ENCODE data around the gene TSPAN7.

TSPAN7 gene

DNA sequence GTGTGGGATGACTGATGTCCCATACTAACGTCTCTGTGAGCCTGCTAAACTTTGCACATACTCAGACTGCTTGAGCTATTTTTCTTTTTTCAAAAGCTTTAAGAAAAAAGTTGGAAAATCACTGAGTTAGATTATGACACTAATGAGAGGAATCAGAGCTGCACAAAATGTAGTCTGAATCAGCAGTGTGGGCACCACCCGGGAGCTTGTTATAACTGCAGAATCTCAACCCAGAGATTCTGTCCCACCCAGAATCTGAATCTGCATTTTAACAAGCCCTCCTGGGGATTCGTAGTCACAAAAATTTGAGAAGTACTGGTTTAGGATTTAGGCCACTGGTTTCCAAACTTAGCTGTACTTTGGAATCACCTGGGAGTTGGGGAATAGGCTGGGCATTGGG, 137.8 kb downstream of the TSPAN7 start:
- Histone ChIP-seq H3K4me3 (ENCODE audit: insufficient read depth, low read depth, low read length, poor library complexity, severe bottlenecking) (no peak overlapping the region), H3K9me3 (ENCODE audit: control insufficient read depth, low read length) (no peaks in the 10 kb centered on the region), H3K36me3 (ENCODE audit: control insufficient read depth, insufficient read depth, low read length) (no peaks in the 10 kb centered on the region), H3K27ac (ENCODE audit: insufficient read depth, low read length, poor library complexity, severe bottlenecking) (no peak overlapping the region), H3K27me3 (replicated peaks; ENCODE audit: control insufficient read depth, insufficient read depth, low read length, poor library complexity, severe bottlenecking) (no peaks in the 10 kb centered on the region), H3K4me1 (ENCODE audit: control insufficient read depth, insufficient read depth, low read length, poor library complexity, severe bottlenecking) (no peaks in the 10 kb centered on the region)
- DNase-seq: no peak

DNA sequence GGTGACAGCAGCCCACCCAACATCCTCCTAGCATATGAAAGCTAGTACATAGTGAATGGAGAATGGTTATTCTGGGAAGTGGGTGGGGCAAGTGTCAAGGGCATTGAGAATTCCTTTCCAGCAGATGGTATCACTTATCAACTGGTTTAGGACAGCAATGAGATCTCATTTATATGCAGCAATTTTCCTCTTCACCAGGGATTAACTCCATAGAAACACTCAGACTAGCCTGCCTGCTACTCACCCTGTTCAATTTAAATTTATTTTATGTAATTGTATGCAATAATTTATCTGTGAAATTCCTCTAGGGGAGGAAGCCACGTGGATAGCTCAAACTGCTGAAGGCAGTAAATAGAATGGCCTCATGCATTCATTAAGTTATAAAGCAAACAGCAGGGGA, 138.4 kb downstream of the TSPAN7 start:
- Histone ChIP-seq H3K27ac (ENCODE audit: insufficient read depth, low read length, poor library complexity, severe bottlenecking) (no peak overlapping the region), H3K27me3 (replicated peaks; ENCODE audit: control insufficient read depth, insufficient read depth, low read length, poor library complexity, severe bottlenecking) (no peaks in the 10 kb centered on the region), H3K4me1 (ENCODE audit: control insufficient read depth, insufficient read depth, low read length, poor library complexity, severe bottlenecking) (no peaks in the 10 kb centered on the region), H3K36me3 (ENCODE audit: control insufficient read depth, insufficient read depth, low read length) (no peaks in the 10 kb centered on the region), H3K9me3 (ENCODE audit: control insufficient read depth, low read length) (no peaks in the 10 kb centered on the region), H3K4me3 (ENCODE audit: insufficient read depth, low read depth, low read length, poor library complexity, severe bottlenecking) (no peak overlapping the region)
- no peak for DNase-seq

GRCh38 chrX:38701073-38701472, 139.7 kb downstream of the TSPAN7 start:
- Histone ChIP-seq H3K4me1 (ENCODE audit: control insufficient read depth, insufficient read depth, low read length, poor library complexity, severe bottlenecking) (no peaks in the 10 kb centered on the region), H3K27ac (ENCODE audit: insufficient read depth, low read length, poor library complexity, severe bottlenecking) (no peak overlapping the region), H3K9me3 (ENCODE audit: control insufficient read depth, low read length) (no peaks in the 10 kb centered on the region), H3K36me3 (ENCODE audit: control insufficient read depth, insufficient read depth, low read length) (no peaks in the 10 kb centered on the region), H3K27me3 (replicated peaks; ENCODE audit: control insufficient read depth, insufficient read depth, low read length, poor library complexity, severe bottlenecking) (no peaks in the 10 kb centered on the region), H3K4me3 (ENCODE audit: insufficient read depth, low read depth, low read length, poor library complexity, severe bottlenecking) (no peak overlapping the region)
- DNase-seq: no peak

DNA sequence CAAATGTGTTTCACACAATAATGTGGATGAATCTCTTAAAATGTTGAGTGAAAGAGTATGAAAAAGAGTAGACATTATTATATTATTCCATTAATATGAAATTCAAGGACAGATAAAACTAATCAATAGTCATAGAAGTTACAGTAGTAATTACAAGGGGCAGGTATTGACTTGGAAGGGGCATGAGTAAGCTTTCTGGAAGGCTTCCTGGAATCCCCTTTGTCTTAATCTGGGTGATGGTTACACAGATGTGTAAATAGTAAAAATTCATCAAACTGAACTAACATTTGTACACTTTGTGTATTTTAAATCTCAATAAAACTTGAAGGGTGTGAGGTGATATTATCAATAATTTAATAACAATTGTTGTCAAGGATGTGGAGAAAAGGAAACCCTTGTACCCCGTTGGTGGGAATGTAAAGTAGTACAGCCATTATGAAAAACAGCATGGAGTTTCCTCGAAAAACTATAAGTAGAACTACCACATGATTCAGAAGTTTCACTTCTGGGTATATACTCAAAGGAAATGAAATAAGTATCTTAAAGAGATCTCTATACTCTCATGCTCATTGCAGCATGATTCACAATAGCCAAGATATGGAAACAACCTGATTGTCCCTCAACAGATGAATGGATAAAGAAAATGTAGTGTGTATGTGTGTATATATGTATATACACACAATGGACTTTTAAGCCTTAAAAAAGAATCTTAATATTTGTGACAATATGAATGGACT, 143.0 kb downstream of the TSPAN7 start:
- no peak for DNase-seq
- Histone ChIP-seq H3K36me3 (ENCODE audit: control insufficient read depth, insufficient read depth, low read length) (no peaks in the 10 kb centered on the region), H3K4me1 (ENCODE audit: control insufficient read depth, insufficient read depth, low read length, poor library complexity, severe bottlenecking) (no peaks in the 10 kb centered on the region), H3K27ac (ENCODE audit: insufficient read depth, low read length, poor library complexity, severe bottlenecking) (no peak overlapping the region), H3K4me3 (ENCODE audit: insufficient read depth, low read depth, low read length, poor library complexity, severe bottlenecking) (no peak overlapping the region), H3K9me3 (ENCODE audit: control insufficient read depth, low read length) (no peaks in the 10 kb centered on the region), H3K27me3 (replicated peaks; ENCODE audit: control insufficient read depth, insufficient read depth, low read length, poor library complexity, severe bottlenecking) (no peaks in the 10 kb centered on the region)

GRCh38 chrX:38717871-38718270, 156.5 kb downstream of the TSPAN7 start:
- Histone ChIP-seq H3K27me3 (replicated peaks; ENCODE audit: control insufficient read depth, insufficient read depth, low read length, poor library complexity, severe bottlenecking) (no peaks in the 10 kb centered on the region), H3K27ac (ENCODE audit: insufficient read depth, low read length, poor library complexity, severe bottlenecking) (no peak overlapping the region), H3K4me1 (ENCODE audit: control insufficient read depth, insufficient read depth, low read length, poor library complexity, severe bottlenecking) (no peaks in the 10 kb centered on the region), H3K4me3 (ENCODE audit: insufficient read depth, low read depth, low read length, poor library complexity, severe bottlenecking) (no peak overlapping the region), H3K9me3 (ENCODE audit: control insufficient read depth, low read length) (no peaks in the 10 kb centered on the region), H3K36me3 (ENCODE audit: control insufficient read depth, insufficient read depth, low read length) (no peaks in the 10 kb centered on the region)
- no peak for DNase-seq

- H3K36me3 ChIP-seq (ENCODE audit: control insufficient read depth, insufficient read depth, low read length): no peaks in the 10 kb centered on the region
- no peak for DNase-seq
- no peaks in the 10 kb centered on the region for H3K9me3 ChIP-seq (ENCODE audit: control insufficient read depth, low read length)
- H3K4me3 ChIP-seq (ENCODE audit: insufficient read depth, low read depth, low read length, poor library complexity, severe bottlenecking): no peak overlapping the region
- no peak overlapping the region for H3K27ac ChIP-seq (ENCODE audit: insufficient read depth, low read length, poor library complexity, severe bottlenecking)
- H3K27me3 ChIP-seq (replicated peaks; ENCODE audit: control insufficient read depth, insufficient read depth, low read length, poor library complexity, severe bottlenecking): no peaks in the 10 kb centered on the region
- no peaks in the 10 kb centered on the region for H3K4me1 ChIP-seq (ENCODE audit: control insufficient read depth, insufficient read depth, low read length, poor library complexity, severe bottlenecking)
These were observed 157.0 kb downstream of the TSPAN7 start for GRCh38 chrX:38718311-38718710.

DNA sequence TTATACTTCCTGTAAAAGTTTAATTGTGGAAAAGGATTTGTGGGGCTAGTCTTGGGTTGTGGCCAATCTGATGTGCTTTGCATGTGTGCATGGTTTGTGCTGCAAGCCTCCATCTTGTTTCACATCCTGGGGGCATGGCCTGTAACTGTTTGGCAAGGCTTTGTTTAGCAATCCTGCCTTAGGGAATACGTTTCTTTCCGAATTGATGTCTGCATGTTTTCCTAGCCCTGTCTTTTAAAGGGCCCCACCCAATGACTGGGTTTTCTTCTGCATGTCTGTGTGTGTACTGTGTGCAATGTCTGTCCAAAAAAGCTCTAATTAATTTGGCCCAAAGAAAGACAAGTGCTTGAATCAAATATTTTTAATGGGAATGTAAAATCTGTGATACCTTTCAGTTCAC, 165.3 kb downstream of the TSPAN7 start:
- Histone ChIP-seq H3K27ac (ENCODE audit: insufficient read depth, low read length, poor library complexity, severe bottlenecking) (no peak overlapping the region), H3K4me1 (ENCODE audit: control insufficient read depth, insufficient read depth, low read length, poor library complexity, severe bottlenecking) (no peaks in the 10 kb centered on the region), H3K27me3 (replicated peaks; ENCODE audit: control insufficient read depth, insufficient read depth, low read length, poor library complexity, severe bottlenecking) (no peaks in the 10 kb centered on the region), H3K9me3 (ENCODE audit: control insufficient read depth, low read length) (no peaks in the 10 kb centered on the region), H3K36me3 (ENCODE audit: control insufficient read depth, insufficient read depth, low read length) (no peaks in the 10 kb centered on the region), H3K4me3 (ENCODE audit: insufficient read depth, low read depth, low read length, poor library complexity, severe bottlenecking) (no peak overlapping the region)
- no peak for DNase-seq

GRCh38 chrX:38727668-38728067, 166.3 kb downstream of the TSPAN7 start:
- no peak overlapping the region for H3K4me3 ChIP-seq (ENCODE audit: insufficient read depth, low read depth, low read length, poor library complexity, severe bottlenecking)
- H3K36me3 ChIP-seq (ENCODE audit: control insufficient read depth, insufficient read depth, low read length): no peaks in the 10 kb centered on the region
- no peaks in the 10 kb centered on the region for H3K27me3 ChIP-seq (replicated peaks; ENCODE audit: control insufficient read depth, insufficient read depth, low read length, poor library complexity, severe bottlenecking)
- no peak overlapping the region for H3K27ac ChIP-seq (ENCODE audit: insufficient read depth, low read length, poor library complexity, severe bottlenecking)
- DNase-seq: no peak
- no peaks in the 10 kb centered on the region for H3K9me3 ChIP-seq (ENCODE audit: control insufficient read depth, low read length)
- H3K4me1 ChIP-seq (ENCODE audit: control insufficient read depth, insufficient read depth, low read length, poor library complexity, severe bottlenecking): no peaks in the 10 kb centered on the region

GRCh38 chrX:38732866-38733265, 171.5 kb downstream of the TSPAN7 start:
- H3K4me3 ChIP-seq (ENCODE audit: insufficient read depth, low read depth, low read length, poor library complexity, severe bottlenecking): no peak overlapping the region
- no peaks in the 10 kb centered on the region for H3K36me3 ChIP-seq (ENCODE audit: control insufficient read depth, insufficient read depth, low read length)
- H3K9me3 ChIP-seq (ENCODE audit: control insufficient read depth, low read length): no peaks in the 10 kb centered on the region
- H3K27me3 ChIP-seq (replicated peaks; ENCODE audit: control insufficient read depth, insufficient read depth, low read length, poor library complexity, severe bottlenecking): no peaks in the 10 kb centered on the region
- H3K27ac ChIP-seq (ENCODE audit: insufficient read depth, low read length, poor library complexity, severe bottlenecking): no peak overlapping the region
- DNase-seq: no peak
- H3K4me1 ChIP-seq (ENCODE audit: control insufficient read depth, insufficient read depth, low read length, poor library complexity, severe bottlenecking): no peaks in the 10 kb centered on the region
